ENCODE measurements around the gene CNTN5.

GRCh38 chr11:99554232-99554903 lies 533.6 kb downstream of the CNTN5 start:
- TF ChIP-seq, protein P1, sequence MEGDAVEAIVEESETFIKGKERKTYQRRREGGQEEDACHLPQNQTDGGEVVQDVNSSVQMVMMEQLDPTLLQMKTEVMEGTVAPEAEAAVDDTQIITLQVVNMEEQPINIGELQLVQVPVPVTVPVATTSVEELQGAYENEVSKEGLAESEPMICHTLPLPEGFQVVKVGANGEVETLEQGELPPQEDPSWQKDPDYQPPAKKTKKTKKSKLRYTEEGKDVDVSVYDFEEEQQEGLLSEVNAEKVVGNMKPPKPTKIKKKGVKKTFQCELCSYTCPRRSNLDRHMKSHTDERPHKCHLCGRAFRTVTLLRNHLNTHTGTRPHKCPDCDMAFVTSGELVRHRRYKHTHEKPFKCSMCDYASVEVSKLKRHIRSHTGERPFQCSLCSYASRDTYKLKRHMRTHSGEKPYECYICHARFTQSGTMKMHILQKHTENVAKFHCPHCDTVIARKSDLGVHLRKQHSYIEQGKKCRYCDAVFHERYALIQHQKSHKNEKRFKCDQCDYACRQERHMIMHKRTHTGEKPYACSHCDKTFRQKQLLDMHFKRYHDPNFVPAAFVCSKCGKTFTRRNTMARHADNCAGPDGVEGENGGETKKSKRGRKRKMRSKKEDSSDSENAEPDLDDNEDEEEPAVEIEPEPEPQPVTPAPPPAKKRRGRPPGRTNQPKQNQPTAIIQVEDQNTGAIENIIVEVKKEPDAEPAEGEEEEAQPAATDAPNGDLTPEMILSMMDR (IDR thresholded peaks at IDR 0.05) = no peak
- TF ChIP-seq POLR2A (IDR thresholded peaks at IDR 0.05) = no peak

Data from esophagus squamous epithelium (tissue), 4 donors.